22Rv1 (cell line): Measurements from ENCODE around the gene LTB4R.

Source experiments
- H3K27ac ChIP-seq: fragments of 450-650 bp; 2 replicates; pipeline ENCODE4 v1.5.1; 2017
- ZFX ChIP-seq: fragments of 450-650 bp; IDR thresholded peaks from 2 replicates; pipeline ENCODE4 v1.6.1; 2017; ENCODE audit warnings: antibody characterized with exemption, borderline replicate concordance
- TF ChIP-seq, protein P1 (sequence below): fragments of 450-650 bp; IDR thresholded peaks from 2 replicates; pipeline ENCODE4 v1.5.1; 2017; ENCODE audit warnings: mild to moderate bottlenecking

LTB4R gene

DNA sequence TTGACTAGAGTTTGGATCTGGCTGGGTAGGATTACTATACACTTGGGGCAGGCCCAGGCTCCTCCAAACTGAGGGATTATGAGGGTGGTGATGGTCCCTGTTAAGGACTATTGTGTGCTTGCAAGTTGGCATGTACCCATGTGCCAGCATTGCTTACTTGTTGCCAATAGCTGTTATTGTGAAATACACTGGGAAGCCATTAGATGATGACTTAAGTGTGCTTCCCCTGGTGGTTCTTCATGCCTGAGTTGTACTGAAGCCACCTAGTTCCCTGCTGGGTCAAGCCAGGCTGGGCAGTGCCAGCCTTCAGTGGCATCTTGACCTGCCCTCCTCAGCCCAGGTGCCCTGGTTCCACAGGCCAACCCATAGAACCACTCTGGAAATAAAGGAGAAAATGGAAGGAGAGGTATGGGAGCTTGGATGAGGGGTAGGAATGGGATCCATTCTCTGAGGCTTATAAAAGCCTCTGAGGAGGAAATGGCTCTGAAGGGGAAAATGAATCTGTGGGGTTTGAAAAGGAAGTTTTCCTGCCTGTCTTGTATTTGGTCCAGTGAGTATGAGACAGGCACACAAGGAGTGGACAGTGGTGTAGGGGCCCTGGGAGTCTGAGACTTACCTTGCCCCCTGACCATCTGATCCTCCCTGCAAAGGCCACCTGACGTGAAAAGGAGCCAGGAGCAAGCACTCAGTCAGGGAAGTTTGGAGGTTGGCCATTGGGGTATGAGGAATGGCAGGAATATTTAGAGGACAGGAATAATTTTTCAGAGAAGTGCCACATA, 724 bp downstream of the LTB4R start:
- TF ChIP-seq, protein P1, sequence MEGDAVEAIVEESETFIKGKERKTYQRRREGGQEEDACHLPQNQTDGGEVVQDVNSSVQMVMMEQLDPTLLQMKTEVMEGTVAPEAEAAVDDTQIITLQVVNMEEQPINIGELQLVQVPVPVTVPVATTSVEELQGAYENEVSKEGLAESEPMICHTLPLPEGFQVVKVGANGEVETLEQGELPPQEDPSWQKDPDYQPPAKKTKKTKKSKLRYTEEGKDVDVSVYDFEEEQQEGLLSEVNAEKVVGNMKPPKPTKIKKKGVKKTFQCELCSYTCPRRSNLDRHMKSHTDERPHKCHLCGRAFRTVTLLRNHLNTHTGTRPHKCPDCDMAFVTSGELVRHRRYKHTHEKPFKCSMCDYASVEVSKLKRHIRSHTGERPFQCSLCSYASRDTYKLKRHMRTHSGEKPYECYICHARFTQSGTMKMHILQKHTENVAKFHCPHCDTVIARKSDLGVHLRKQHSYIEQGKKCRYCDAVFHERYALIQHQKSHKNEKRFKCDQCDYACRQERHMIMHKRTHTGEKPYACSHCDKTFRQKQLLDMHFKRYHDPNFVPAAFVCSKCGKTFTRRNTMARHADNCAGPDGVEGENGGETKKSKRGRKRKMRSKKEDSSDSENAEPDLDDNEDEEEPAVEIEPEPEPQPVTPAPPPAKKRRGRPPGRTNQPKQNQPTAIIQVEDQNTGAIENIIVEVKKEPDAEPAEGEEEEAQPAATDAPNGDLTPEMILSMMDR: no peak
- no peak for TF ChIP-seq ZFX
- no peak overlapping the region for H3K27ac ChIP-seq

DNA sequence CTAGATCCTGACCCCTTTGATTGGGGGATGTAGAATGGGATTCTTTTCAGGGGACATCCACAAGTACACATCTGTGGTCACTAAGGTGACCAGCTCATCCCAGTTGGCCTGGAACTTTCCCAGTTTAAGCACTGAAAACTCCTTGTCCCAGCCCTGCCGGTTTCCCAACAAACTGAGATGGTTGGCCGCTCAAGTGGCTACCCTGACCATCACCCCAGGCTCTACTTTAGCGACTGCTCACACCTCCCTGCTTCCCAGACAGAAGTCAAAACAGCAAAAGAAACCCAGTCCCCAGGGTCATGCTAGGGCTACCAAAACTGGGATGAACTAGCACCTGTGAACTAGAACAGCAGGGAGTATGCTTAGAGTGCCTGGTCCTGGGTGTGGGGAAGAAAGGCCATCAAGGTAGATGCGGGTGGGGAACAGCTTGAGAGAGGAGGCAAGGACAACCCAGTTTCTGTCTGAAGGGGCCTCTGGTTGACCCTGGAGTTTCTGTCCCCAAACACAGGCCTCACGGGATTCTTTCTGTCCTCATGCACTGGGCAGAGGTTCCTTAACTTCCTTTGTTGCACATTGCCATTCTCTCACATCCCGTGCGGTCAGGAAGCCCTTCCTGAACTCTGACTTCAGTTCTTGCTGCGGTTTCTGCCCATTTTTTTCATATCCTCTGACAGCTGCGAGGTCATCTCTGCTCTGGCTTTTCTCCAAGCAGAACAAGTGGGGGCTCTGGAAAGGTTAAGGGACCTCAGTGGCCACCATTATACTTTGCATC, 1.6 kb downstream of the LTB4R start:
- TF ChIP-seq, protein P1: no peak
- TF ChIP-seq ZFX: no peak
- H3K27ac ChIP-seq: no peak overlapping the region

DNA sequence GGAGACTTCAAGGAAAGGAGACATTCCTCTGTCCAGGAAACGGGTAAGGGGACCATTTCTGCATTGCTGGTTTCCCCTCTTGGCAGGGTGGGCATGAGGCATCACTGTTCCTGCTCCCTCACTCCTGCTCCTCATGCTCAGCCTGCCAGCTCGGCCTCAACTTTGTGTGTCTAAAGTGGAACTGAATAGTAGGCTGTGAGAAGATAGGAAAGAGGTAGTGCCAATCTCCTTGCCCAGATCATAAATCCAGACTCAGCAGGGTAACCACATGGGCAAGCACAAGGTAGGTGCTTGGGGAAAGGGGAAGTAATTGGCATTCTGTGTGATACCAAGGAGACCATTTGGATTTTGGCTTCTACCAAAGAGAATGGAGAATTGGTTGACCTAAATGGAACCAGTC, 2.6 kb downstream of the LTB4R start:
- H3K27ac ChIP-seq: no peak overlapping the region
- no peak for TF ChIP-seq ZFX
- TF ChIP-seq, protein P1: no peak

- H3K27ac ChIP-seq: no peak overlapping the region
- TF ChIP-seq, protein P1: no peak
- no peak for TF ChIP-seq ZFX
Observed at GRCh38 chr14:24314377-24315193, 3.3 kb downstream of the LTB4R start.

DNA sequence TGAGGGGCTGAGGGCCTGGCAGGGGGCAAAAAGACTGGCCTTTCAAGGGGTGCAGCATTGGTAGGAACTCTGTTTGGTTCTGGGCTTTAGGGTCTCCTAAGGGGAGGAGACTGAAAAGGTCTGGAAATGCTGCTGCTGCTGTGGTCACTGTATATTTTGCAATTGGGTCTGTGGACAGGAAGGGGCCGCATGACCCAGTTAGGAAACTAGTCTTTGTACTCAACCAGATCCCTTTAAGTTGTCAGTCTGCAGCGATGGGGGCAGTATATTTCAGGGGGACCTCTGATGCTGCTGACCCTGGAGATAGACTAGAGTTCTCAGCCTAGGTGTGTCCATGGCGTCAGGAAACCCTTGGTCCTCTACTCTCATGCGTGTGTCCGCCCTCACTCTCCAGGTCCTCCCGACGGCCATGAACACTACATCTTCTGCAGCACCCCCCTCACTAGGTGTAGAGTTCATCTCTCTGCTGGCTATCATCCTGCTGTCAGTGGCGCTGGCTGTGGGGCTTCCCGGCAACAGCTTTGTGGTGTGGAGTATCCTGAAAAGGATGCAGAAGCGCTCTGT, 4.0 kb downstream of the LTB4R start:
- no peak for TF ChIP-seq ZFX
- TF ChIP-seq, protein P1: no peak
- H3K27ac ChIP-seq: no peak overlapping the region

- TF ChIP-seq, protein P1: peak; percentile 70
- TF ChIP-seq ZFX: no peak
- H3K27ac ChIP-seq: no peak overlapping the region
Observed at GRCh38 chr14:24315807-24316596, 4.7 kb downstream of the LTB4R start.
